Measurements from ENCODE around the gene SCP2D1.
A peak's percentile ranks its signal among the peaks of the same experiment; 100 is the strongest.

GRCh38 chr20:18793625-18794427 lies 19.8 kb upstream of the SCP2D1 start:
- peak; percentile 67 for TF ChIP-seq POLR2A (IDR thresholded peaks at IDR 0.05; ENCODE audit: borderline replicate concordance, extremely low read depth, insufficient read depth, insufficient read length)
- TF ChIP-seq, protein P1, sequence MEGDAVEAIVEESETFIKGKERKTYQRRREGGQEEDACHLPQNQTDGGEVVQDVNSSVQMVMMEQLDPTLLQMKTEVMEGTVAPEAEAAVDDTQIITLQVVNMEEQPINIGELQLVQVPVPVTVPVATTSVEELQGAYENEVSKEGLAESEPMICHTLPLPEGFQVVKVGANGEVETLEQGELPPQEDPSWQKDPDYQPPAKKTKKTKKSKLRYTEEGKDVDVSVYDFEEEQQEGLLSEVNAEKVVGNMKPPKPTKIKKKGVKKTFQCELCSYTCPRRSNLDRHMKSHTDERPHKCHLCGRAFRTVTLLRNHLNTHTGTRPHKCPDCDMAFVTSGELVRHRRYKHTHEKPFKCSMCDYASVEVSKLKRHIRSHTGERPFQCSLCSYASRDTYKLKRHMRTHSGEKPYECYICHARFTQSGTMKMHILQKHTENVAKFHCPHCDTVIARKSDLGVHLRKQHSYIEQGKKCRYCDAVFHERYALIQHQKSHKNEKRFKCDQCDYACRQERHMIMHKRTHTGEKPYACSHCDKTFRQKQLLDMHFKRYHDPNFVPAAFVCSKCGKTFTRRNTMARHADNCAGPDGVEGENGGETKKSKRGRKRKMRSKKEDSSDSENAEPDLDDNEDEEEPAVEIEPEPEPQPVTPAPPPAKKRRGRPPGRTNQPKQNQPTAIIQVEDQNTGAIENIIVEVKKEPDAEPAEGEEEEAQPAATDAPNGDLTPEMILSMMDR (IDR thresholded peaks at IDR 0.05 in 2 of 3, conservative IDR thresholded peaks at IDR 0.05 in 1 of 3; ENCODE audit: borderline replicate concordance in 1 of 3, insufficient read depth in 1 of 3, low read depth in 2 of 3, low read length in 2 of 3), result no peak; a peak in 1 of 6 replicates
- TF ChIP-seq, protein P2, sequence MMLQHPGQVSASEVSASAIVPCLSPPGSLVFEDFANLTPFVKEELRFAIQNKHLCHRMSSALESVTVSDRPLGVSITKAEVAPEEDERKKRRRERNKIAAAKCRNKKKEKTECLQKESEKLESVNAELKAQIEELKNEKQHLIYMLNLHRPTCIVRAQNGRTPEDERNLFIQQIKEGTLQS (IDR thresholded peaks at IDR 0.05), result no peak
- TF ChIP-seq, protein P3, sequence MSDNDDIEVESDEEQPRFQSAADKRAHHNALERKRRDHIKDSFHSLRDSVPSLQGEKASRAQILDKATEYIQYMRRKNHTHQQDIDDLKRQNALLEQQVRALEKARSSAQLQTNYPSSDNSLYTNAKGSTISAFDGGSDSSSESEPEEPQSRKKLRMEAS (IDR thresholded peaks at IDR 0.05), result peak; percentile 68
- no peak for TF ChIP-seq EZH2 (IDR thresholded peaks at IDR 0.05)
- TF ChIP-seq SIN3A (IDR thresholded peaks at IDR 0.05; ENCODE audit: low read depth), result peak; percentile 59
- TF ChIP-seq EZH2phosphoT487 (IDR thresholded peaks at IDR 0.05; ENCODE audit: borderline replicate concordance), result no peak
- peak; percentile 51; the same call in 1 of the 2 replicates for TF ChIP-seq RAD21 (IDR thresholded peaks at IDR 0.05; ENCODE audit: low read depth)
- no peak for TF ChIP-seq CEBPB (IDR thresholded peaks at IDR 0.05; ENCODE audit: low read depth)
- peak; percentile 85 for TF ChIP-seq POLR2AphosphoS5 (IDR thresholded peaks at IDR 0.05; ENCODE audit: low read depth, low read length)
- no peak for TF ChIP-seq FOSL1 (IDR thresholded peaks at IDR 0.05; ENCODE audit: low read depth)
